H9 (cell line): ENCODE results near the gene PCNX2. TPM values are rescaled to one million over a fixed set of nuclear protein-coding genes. Genes with fewer than 3 reads are reported as not detected.
A peak's percentile ranks its signal among the peaks of the same experiment; 100 is the strongest.

Source experiments
- DNase-seq: peaks from one replicate; pipeline ENCODE4 v3.0.0-alpha.2; 2017
- H2AFZ ChIP-seq: one replicate; pipeline ENCODE4 v1.6.1; 2013; ENCODE audit warnings: mild to moderate bottlenecking, low read length, control low read depth, moderate library complexity
- H2AK5ac ChIP-seq: 2 replicates; pipeline ENCODE4 v1.6.1; 2013; ENCODE audit warnings: low read length, control low read depth, mixed read lengths; ENCODE audit not compliant: insufficient read length
- H2BK120ac ChIP-seq: one replicate; pipeline ENCODE4 v1.6.1; 2013; ENCODE audit warnings: low read depth, mild to moderate bottlenecking, low read length, control low read depth, inconsistent platforms; ENCODE audit not compliant: poor library complexity, severe bottlenecking
- H2BK12ac ChIP-seq: 2 replicates; pipeline ENCODE4 v1.6.1; 2013; ENCODE audit warnings: low read length, control low read depth, mixed read lengths, low read depth; ENCODE audit not compliant: insufficient read length
- H2BK15ac ChIP-seq: 2 replicates; pipeline ENCODE4 v1.6.1; 2013; ENCODE audit warnings: low read depth, low read length, control low read depth
- H2BK20ac ChIP-seq: one replicate; pipeline ENCODE4 v1.6.1; 2013; ENCODE audit warnings: low read depth, mild to moderate bottlenecking, low read length, control low read depth, inconsistent platforms; ENCODE audit not compliant: poor library complexity, severe bottlenecking
- H2BK5ac ChIP-seq: 2 replicates; pipeline ENCODE4 v1.6.1; 2013; ENCODE audit warnings: low read length, control low read depth, mixed read lengths; ENCODE audit not compliant: insufficient read length
- H3K14ac ChIP-seq: 2 replicates; pipeline ENCODE4 v1.6.1; 2013; ENCODE audit warnings: low read length, control low read depth; ENCODE audit not compliant: insufficient read depth
- H3K18ac ChIP-seq: 2 replicates; pipeline ENCODE4 v1.6.1; 2013; ENCODE audit warnings: low read depth, mild to moderate bottlenecking, mixed read lengths, low read length, control low read depth; ENCODE audit not compliant: insufficient read length
- H3K23ac ChIP-seq: 2 replicates; pipeline ENCODE4 v1.6.1; 2013; ENCODE audit warnings: low read length, control low read depth, mixed read lengths, low read depth; ENCODE audit not compliant: insufficient read length
- H3K23me2 ChIP-seq: 2 replicates; pipeline ENCODE4 v1.6.1; 2013; ENCODE audit warnings: low read depth, mild to moderate bottlenecking, mixed read lengths, low read length, control low read depth; ENCODE audit not compliant: insufficient read length, poor library complexity, severe bottlenecking
- H3K27ac ChIP-seq: 2 replicates; pipeline ENCODE4 v1.5.1; 2013; ENCODE audit warnings: low read length, control low read depth, mixed read lengths, low read depth; ENCODE audit not compliant: insufficient read length
- H3K27me3 ChIP-seq: 2 replicates; pipeline ENCODE4 v1.6.1; 2013; ENCODE audit warnings: low read length, control low read depth, inconsistent platforms; ENCODE audit not compliant: insufficient read depth
- H3K4ac ChIP-seq: 2 replicates; pipeline ENCODE4 v1.6.1; 2013; ENCODE audit warnings: low read depth, mild to moderate bottlenecking, control low read depth, inconsistent platforms, low read length, moderate library complexity
- H3K4me1 ChIP-seq: 2 replicates; pipeline ENCODE4 v1.6.1; 2013; ENCODE audit warnings: low read length, control low read depth, inconsistent platforms; ENCODE audit not compliant: insufficient read depth
- H3K4me2 ChIP-seq: 2 replicates; pipeline ENCODE4 v1.6.1; 2013; ENCODE audit warnings: low read length, control low read depth, mixed read lengths; ENCODE audit not compliant: insufficient read length, insufficient read depth
- H3K56ac ChIP-seq: 2 replicates; pipeline ENCODE4 v1.6.1; 2013; ENCODE audit warnings: low read depth, mild to moderate bottlenecking, mixed read lengths, low read length, control low read depth; ENCODE audit not compliant: insufficient read length
- H3K79me1 ChIP-seq: 2 replicates; pipeline ENCODE4 v1.6.1; 2013; ENCODE audit warnings: low read depth, mild to moderate bottlenecking, moderate library complexity, low read length, control low read depth, inconsistent platforms; ENCODE audit not compliant: insufficient read depth, poor library complexity, severe bottlenecking
- H3K79me2 ChIP-seq: 2 replicates; pipeline ENCODE4 v1.6.1; 2013; ENCODE audit warnings: low read length, control low read depth, inconsistent platforms; ENCODE audit not compliant: insufficient read depth
- H3K9ac ChIP-seq: 2 replicates; pipeline ENCODE4 v1.6.1; 2013; ENCODE audit warnings: low read length, control low read depth, mixed read lengths; ENCODE audit not compliant: insufficient read length; ENCODE audit errors: extremely low read depth
- H3K9me3 ChIP-seq: one replicate; pipeline ENCODE4 v1.6.1; 2013; ENCODE audit warnings: low read depth, low read length, inconsistent platforms; ENCODE audit not compliant: control insufficient read depth
- H3T11ph ChIP-seq: one replicate; pipeline ENCODE4 v1.6.1; 2013; ENCODE audit warnings: mild to moderate bottlenecking, low read length, control low read depth, inconsistent platforms
- H4K20me1 ChIP-seq: one replicate; pipeline ENCODE4 v1.6.1; 2013; ENCODE audit not compliant: control insufficient read depth, insufficient read length, insufficient read depth
- H4K5ac ChIP-seq: 2 replicates; pipeline ENCODE4 v1.6.1; 2013; ENCODE audit warnings: low read depth, mild to moderate bottlenecking, mixed read lengths, low read length, control low read depth; ENCODE audit not compliant: insufficient read length
- H4K8ac ChIP-seq: replicated peaks from 2 replicates; pipeline ENCODE4 v1.6.1; 2013; ENCODE audit warnings: low read length, control low read depth, mixed read lengths, low read depth; ENCODE audit not compliant: insufficient read length
- H4K91ac ChIP-seq: 2 replicates; pipeline ENCODE4 v1.6.1; 2013; ENCODE audit warnings: low read depth, mild to moderate bottlenecking, moderate library complexity, mixed read lengths, low read length, control low read depth; ENCODE audit not compliant: insufficient read length
- H3K27ac Mint-ChIP-seq, 3 experiments: 2 replicates in 2 of 3; 3 replicates in 1 of 3; pipeline ENCODE4 v1.8.0; 2020 to 2021; ENCODE audit warnings: mixed read lengths in 3 of 3, mild to moderate bottlenecking in 1 of 3, moderate library complexity in 1 of 3
- H3K27me3 Mint-ChIP-seq: 2 replicates; pipeline ENCODE4 v1.8.0; 2021; ENCODE audit warnings: low read depth, mild to moderate bottlenecking, moderate library complexity, mixed read lengths
- H3K36me3 Mint-ChIP-seq, 3 experiments: 2 replicates in 2 of 3; 3 replicates in 1 of 3; pipeline ENCODE4 v1.8.0; 2020 to 2021; ENCODE audit warnings: low read depth in 3 of 3, mixed read lengths in 3 of 3; ENCODE audit not compliant: insufficient read depth in 1 of 3
- H3K4me1 Mint-ChIP-seq, 2 experiments: 2 replicates each; pipeline ENCODE4 v1.8.0; 2020; ENCODE audit warnings: mixed read lengths in 2 of 2
- H3K4me3 Mint-ChIP-seq, 2 experiments: 2 replicates in 1 of 2; 3 replicates in 1 of 2; pipeline ENCODE4 v1.8.0; 2020 to 2021; ENCODE audit warnings: mild to moderate bottlenecking in 2 of 2, mixed read lengths in 2 of 2, moderate library complexity in 1 of 2
- H3K9me3 Mint-ChIP-seq, 2 experiments: 2 replicates in 1 of 2; 3 replicates in 1 of 2; pipeline ENCODE4 v1.8.0; 2020; ENCODE audit warnings: mild to moderate bottlenecking in 2 of 2, mixed read lengths in 2 of 2, moderate library complexity in 1 of 2
- CTCF ChIP-seq: fragments of 200-600 bp; sonication (generic); conservative IDR thresholded peaks from 3 replicates; pipeline ENCODE4 v1.8.0; 2021; ENCODE audit warnings: antibody characterized with exemption, mild to moderate bottlenecking
- WGBS: extraction: QIAGEN DNeasy Blood & Tissue Kit; methylation state at CpG from one replicate; pipeline ENCODE4 v1.1.7; 2013; ENCODE audit warnings: missing lambda C conversion rate, low lambda C conversion rate, mixed read lengths; ENCODE audit not compliant: insufficient read length; ENCODE audit errors: extremely low coverage; 5-methylcytosine and 5-hydroxymethylcytosine counted together
- total RNA-seq: library from RNA; stranded (reverse); gene quantifications from 2 replicates; pipeline ENCODE4 v1.2.1, GENCODE V29; 2021

PCNX2 gene
- total RNA-seq, 1 experiment from 2014 or later: 45.1 TPM

- no peak overlapping the region for H3K27ac ChIP-seq
- H4K8ac ChIP-seq: no peak overlapping the region
- H3K4me1 Mint-ChIP-seq: peaks cover 0 to 11% of the 10 kb centered on the region in 2 experiments; a peak in 3 of 4 replicates
- H3K79me1 ChIP-seq: peaks cover 3% of the 10 kb centered on the region
- H4K91ac ChIP-seq: no peak overlapping the region
- H3K9me3 ChIP-seq: no peaks in the 10 kb centered on the region
- no peaks in the 10 kb centered on the region; the same call in 1 of the 2 replicates for H3K79me2 ChIP-seq
- H3K27ac Mint-ChIP-seq: peak overlapping the region in 1 of 3 experiments; percentile 58; a peak in 1 of 7 replicates
- no peaks in the 10 kb centered on the region for H3K23me2 ChIP-seq
- H4K5ac ChIP-seq: no peak overlapping the region
- H3T11ph ChIP-seq: no peak overlapping the region
- H3K4ac ChIP-seq: no peak overlapping the region
- H2BK12ac ChIP-seq: no peak overlapping the region
- H2AK5ac ChIP-seq: no peak overlapping the region
- TF ChIP-seq CTCF: no peak
- no peak overlapping the region for H2BK20ac ChIP-seq
- peaks cover 24 to 37% (median 34%) of the 10 kb centered on the region in 3 experiments; a peak in 6 of 7 replicates for H3K36me3 Mint-ChIP-seq
- H3K14ac ChIP-seq: no peak overlapping the region
- H3K9ac ChIP-seq: no peak overlapping the region
- H4K20me1 ChIP-seq: no peaks in the 10 kb centered on the region
- no peak overlapping the region for H3K56ac ChIP-seq
- no peak overlapping the region for H3K18ac ChIP-seq
- no peaks in the 10 kb centered on the region for H3K27me3 ChIP-seq
- H2AFZ ChIP-seq: no peak overlapping the region
- no CpG with 5 or more reads among the region's 5 CpGs for WGBS
- H3K23ac ChIP-seq: no peak overlapping the region
- no peak for DNase-seq
- no peaks in the 10 kb centered on the region for H3K27me3 Mint-ChIP-seq
- no peaks in the 10 kb centered on the region for H3K9me3 Mint-ChIP-seq
- no peak overlapping the region for H2BK15ac ChIP-seq
- no peak overlapping the region for H3K4me2 ChIP-seq
- H2BK120ac ChIP-seq: no peak overlapping the region
- no peak overlapping the region for H3K4me3 Mint-ChIP-seq
- H2BK5ac ChIP-seq: no peak overlapping the region
- H3K4me1 ChIP-seq: no peaks in the 10 kb centered on the region
Measured at GRCh38 chr1:233211595-233211994, 83.9 kb downstream of the PCNX2 start.
